ENCODE results near the gene PRDM10.

Gene PRDM10

DNA sequence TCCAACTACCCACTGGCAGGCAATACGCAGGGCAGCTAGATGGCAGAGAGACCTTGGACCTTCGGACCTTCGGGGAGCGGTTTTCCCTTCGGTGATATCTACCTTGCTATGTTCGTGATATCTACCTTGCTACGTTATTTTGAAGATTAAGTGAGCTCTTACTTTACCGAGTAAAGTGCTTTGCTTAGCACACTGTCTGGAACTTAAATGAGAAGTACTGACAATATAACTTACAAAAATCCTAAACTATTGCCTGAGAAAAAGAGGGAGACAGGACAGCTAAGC is 1.0 kb upstream of the PRDM10 start:
- no peak for FAIRE-seq

DNA sequence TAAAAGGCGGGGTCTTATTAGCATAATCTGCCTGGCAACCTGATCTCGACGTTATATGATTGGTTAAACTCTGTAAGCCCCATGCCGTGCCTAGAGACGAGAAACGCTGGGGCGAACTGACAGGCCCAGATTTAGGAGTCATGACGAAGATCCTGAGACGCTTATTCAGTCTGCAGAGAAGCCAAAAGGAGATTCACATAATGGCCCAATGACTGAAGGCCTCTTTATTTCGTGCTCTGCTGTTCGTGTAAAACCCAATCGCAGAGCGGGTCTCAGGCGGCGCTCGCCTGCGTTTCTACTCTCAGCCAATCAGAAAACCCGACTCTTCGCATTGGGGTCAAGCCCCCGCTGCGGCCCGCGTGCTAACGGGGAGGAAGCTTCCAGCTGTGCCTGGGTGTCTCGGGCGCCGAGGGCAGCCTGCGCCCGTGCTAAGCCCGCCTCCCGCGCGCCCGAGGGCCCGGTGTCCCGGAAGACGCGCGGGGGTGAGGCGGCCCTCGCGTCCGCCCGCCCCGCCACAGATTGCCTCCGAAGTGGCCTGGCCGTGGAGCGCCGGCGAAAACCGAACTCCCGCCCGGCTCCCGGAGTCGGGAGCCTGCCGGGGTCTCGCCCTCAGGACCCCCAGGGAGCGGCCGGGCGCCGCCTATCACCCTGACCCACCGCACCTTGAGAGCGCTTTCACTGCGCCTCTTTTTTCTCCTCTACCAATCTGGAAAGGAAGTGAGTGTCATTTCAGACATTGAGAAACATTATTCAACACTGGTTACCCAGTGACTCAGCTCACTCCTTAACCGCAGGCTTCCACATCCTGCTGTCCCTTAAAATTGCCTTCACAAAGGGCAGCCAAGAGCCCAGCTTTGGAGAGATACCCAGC is 446 bp upstream of the PRDM10 start:
- FAIRE-seq: peak; percentile 85

DNA sequence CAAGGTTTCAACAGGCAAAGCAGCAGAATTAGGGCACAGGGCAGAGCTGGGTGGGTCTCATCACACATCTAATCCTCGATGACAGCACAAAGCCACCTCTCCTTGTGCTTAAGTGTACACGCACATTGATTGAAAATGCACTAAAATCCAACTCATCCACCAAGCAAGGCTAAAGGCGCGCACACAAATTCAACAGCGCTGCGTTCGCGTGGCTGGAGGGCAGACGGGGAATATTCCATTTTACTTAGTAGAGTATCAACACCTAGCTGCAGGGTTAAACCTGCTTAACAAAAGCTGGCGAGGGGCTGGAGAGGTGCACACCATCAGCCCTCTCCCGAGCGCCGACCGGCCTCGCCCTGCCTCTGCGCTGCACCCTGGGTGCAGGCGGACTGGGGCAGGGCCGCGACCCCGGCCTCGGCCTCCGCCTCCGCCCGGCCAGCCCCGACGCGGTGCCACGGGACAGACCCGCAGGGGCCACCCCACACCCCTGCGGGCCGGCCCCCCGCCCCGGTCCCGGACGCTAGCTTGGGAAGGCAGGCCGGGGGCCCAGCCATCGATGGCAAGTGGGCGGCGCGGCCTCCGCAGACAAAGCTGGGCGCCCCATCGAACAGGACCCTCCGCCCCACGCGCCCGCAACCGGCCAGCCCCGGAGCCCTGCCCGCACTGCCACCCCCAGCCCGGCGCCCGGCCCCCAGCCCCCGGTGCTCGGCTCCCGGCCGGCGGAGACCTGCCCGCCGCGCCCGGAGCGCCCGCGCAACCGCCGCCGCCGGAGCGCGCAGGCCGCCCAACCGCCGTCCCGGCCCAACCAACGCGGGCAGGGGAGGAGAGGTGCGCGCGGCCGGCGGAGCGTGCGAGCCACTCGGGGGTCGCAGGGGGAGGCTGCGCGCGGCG is 929 bp downstream of the PRDM10 start:
- FAIRE-seq: no peak

- no peak for FAIRE-seq
Measured at GRCh38 chr11:130000552-130001176, 2.0 kb downstream of the PRDM10 start.

- FAIRE-seq: no peak
Measured at GRCh38 chr11:129999407-129999806, 3.2 kb downstream of the PRDM10 start.

GRCh38 chr11:129998905-129999304 is 3.7 kb downstream of the PRDM10 start:
- no peak for FAIRE-seq

GRCh38 chr11:129998107-129998506 is 4.5 kb downstream of the PRDM10 start:
- FAIRE-seq: no peak

GRCh38 chr11:129997513-129997912 is 5.1 kb downstream of the PRDM10 start:
- no peak for FAIRE-seq

- FAIRE-seq: no peak
Measured at GRCh38 chr11:129996113-129996870, 6.3 kb downstream of the PRDM10 start.

DNA sequence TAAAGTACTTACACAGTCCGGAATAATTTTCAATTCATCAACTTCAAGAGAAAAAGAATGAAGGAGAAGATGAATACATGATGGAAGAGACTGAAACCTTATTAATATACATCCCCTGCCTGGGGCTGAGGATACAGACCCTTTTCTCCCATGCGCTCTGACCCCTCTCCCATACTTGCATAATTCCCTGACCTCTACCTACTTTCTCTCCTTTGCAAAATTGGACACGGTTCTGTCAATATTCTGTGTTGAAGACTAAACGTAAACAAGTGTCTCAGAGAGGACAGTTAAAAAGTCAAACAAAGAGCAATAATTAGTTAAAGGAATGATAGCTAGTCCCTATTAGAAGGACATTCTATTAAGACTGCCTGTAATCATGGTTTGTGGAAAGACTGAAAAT is 7.5 kb downstream of the PRDM10 start:
- FAIRE-seq: no peak

- no peak for FAIRE-seq
Measured at GRCh38 chr11:129992161-129992944, 10.3 kb downstream of the PRDM10 start.

GRCh38 chr11:129989149-129989813 is 13.4 kb downstream of the PRDM10 start:
- FAIRE-seq: no peak

DNA sequence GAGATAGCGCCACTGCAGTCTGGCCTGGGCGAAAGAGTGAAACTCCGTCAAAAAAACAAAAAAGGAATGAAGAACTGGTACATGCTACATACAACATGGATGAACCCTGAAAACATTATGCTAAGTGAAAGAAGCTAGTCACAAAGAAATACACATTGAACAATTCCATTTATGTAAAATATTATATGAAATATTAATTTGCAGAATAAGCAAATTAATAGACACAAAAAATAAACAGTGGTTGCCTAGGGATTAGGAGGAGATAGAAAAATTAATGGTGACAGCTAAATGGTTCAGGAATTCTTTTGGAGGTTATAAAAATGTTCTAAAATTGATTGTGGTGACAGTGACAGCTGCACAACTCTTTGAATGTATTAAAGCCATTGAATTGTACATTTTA is 14.7 kb downstream of the PRDM10 start:
- FAIRE-seq: no peak

- FAIRE-seq: no peak
Measured at GRCh38 chr11:129985823-129986222, 16.8 kb downstream of the PRDM10 start.

DNA sequence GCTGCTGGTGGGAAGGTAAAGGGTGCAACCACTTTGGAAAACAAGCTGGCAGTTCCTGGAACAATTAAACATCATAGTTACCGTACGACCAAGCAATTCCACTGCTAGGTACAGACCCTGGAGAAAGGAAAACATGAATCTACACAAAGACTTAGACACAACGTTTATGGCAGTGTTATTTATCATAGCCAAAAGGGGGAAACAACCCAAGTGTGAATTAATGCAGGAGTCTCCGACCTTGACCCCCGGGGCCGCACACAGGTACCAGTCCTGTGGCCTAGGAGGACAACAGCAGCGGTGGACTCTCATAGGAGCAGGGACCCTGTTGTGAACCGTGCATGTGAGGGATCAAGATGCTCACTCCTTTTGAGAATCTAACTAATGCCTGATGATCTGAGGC is 22.5 kb downstream of the PRDM10 start:
- FAIRE-seq: no peak

DNA sequence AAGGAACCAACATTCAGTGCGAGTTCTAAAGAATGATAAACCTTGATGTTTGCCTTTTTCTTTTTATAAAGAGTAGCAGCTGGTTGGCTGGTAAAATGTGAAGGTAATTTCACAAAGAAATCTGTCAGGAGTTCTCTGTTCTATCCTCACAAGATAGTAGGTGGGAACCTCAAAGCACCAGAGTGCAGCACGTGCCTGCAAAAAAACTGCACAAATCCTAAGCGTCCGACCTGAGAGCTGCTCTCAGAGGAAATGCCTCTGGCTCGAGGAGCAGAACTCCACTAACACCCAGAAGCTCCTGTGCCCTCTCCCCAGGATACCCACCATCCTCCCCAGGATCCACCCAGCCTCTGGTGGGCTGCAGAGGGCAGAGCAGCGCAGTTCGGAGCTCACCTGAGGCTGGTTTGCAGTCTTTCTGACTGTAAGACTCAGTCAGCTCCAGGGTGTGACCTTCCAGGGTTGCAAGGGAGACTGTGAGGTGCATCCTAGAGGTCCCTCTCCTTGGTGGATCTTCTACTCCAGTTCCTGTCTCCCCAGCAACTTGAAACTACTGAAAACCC is 23.5 kb downstream of the PRDM10 start:
- FAIRE-seq: no peak

GRCh38 chr11:129978447-129978846 is 24.2 kb downstream of the PRDM10 start:
- no peak for FAIRE-seq

DNA sequence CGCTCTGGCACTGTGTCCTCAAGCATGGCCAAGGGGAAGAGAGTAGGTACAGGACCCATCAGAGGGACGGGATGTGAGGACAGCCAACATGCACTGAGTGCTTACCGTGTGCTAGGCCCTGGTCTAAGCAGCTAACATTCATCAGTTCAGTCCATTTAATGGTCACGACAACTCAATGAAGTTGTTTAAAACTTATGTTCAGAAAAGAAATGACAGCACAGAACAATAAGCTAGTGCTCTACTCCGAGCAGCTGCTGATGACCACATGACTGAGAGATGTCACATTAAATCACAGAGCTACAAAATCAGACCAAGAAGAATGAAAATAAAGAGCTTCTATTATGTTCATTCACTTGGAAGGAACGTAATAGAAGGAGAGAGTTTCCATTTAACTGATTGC is 26.3 kb downstream of the PRDM10 start:
- no peak for FAIRE-seq

GRCh38 chr11:129975543-129975942 is 27.1 kb downstream of the PRDM10 start:
- no peak for FAIRE-seq

DNA sequence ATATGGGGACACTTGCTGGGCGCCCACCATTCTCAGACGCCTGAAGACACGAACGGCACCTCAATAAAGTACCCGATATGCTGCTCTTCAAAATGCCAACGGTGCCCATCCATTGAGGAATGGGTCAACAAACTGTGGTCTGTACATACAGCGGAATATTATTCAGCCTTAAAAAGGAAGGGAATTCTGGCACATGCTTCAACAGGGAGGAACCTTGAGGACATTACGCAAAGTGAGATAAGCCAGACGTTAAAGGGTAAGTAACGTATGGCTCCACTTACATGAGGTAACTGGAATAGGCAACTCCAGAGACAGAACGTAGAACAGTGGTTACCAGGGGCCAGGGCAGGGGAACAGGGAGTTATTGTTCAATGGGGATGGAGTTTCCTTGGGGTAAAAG is 28.0 kb downstream of the PRDM10 start:
- no peak for FAIRE-seq

DNA sequence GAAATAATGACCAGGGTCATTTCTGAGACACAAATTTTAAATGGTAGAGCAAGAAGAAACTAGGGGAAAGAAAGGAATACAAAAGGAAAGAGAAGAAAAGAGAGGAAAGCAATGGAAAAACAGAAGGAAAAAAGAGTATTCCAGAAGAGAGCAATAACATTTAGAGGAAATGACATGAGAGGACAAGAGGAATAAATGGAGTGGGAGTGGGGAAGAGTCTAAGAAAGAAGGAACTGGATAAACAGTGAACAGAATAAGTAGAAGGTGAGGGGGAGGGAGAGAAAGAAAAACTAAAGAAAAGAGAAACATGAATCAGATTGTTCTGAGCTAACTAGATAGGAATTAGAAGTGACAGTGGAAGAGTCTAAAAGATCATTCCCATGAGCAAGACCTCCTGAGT is 28.4 kb downstream of the PRDM10 start:
- FAIRE-seq: no peak

Data from endometrium (tissue), 2 donors.